IMR-90 (cell line): ENCODE measurements around the gene MSI2.

ENCODE experiments used
- BHLHE40 ChIP-seq: fragments of 150-350 bp; IDR thresholded peaks from 2 replicates; pipeline ENCODE4 v1.6.1; 2016; ENCODE audit warnings: mild to moderate bottlenecking, low read depth, low read length
- CEBPB ChIP-seq: IDR thresholded peaks from 2 replicates; pipeline ENCODE4 v1.6.1; 2012; ENCODE audit warnings: low read depth, low read length, improper control_type of control experiment
- ELK1 ChIP-seq: fragments of 150-350 bp; IDR thresholded peaks from 2 replicates; pipeline ENCODE4 v1.6.1; 2016; ENCODE audit warnings: low read depth, mild to moderate bottlenecking, low read length, moderate library complexity, borderline replicate concordance
- MAFK ChIP-seq: IDR thresholded peaks from 2 replicates; pipeline ENCODE4 v1.6.1; 2012; ENCODE audit warnings: low read depth, low read length, improper control_type of control experiment
- MAZ ChIP-seq: IDR thresholded peaks from 2 replicates; pipeline ENCODE4 v1.6.1; 2012; ENCODE audit warnings: low read depth, mild to moderate bottlenecking, low read length, improper control_type of control experiment, moderate library complexity, borderline replicate concordance
- NFE2L2 ChIP-seq: fragments of 150-350 bp; IDR thresholded peaks from 2 replicates; pipeline ENCODE4 v1.6.1; 2016; ENCODE audit warnings: low read depth, mild to moderate bottlenecking, low read length
- POLR2A ChIP-seq: IDR thresholded peaks from 2 replicates; pipeline ENCODE4 v1.6.1; 2012; ENCODE audit warnings: mild to moderate bottlenecking, low read depth, low read length
- RAD21 ChIP-seq: IDR thresholded peaks from 2 replicates; pipeline ENCODE4 v1.6.1; 2012; ENCODE audit warnings: low read length, improper control_type of control experiment
- RCOR1 ChIP-seq: IDR thresholded peaks from 2 replicates; pipeline ENCODE4 v1.6.1; 2012; ENCODE audit warnings: mild to moderate bottlenecking, low read length, improper control_type of control experiment; ENCODE audit not compliant: insufficient replicate concordance
- RFX5 ChIP-seq: IDR thresholded peaks from 2 replicates; pipeline ENCODE4 v1.8.0; 2012; ENCODE audit warnings: low read depth, mild to moderate bottlenecking, low read length, moderate library complexity
- SMC3 ChIP-seq: fragments of 150-350 bp; IDR thresholded peaks from 2 replicates; pipeline ENCODE4 v1.6.1; 2016; ENCODE audit warnings: low read depth, mild to moderate bottlenecking, antibody characterized with exemption, low read length, moderate library complexity
- USF2 ChIP-seq: fragments of 150-350 bp; IDR thresholded peaks from 2 replicates; pipeline ENCODE4 v1.6.1; 2017; ENCODE audit warnings: mild to moderate bottlenecking, antibody characterized with exemption, low read length, low read depth
- TF ChIP-seq, protein P1 (sequence below): conservative IDR thresholded peaks from 2 replicates; pipeline ENCODE4 v1.5.1; 2012; ENCODE audit warnings: mild to moderate bottlenecking, low read depth, low read length, improper control_type of control experiment

DNA sequence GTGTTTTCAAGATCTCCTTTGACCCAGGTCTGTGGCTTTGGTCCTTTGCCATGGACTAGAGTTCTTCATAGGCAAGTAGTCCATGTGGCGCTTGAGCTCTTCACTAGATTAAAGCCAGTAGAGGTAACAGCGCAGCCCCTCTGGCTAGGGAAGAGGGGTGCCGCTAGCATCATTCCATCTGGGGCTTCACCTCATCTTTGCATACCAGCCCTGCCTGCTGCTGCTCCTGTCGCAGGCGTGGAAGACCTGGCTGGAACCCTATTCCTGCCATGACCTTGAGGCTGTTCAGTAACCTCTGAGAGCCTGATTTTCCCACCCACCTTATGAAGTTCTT, 198.4 kb downstream of the MSI2 start:
- TF ChIP-seq, protein P1, sequence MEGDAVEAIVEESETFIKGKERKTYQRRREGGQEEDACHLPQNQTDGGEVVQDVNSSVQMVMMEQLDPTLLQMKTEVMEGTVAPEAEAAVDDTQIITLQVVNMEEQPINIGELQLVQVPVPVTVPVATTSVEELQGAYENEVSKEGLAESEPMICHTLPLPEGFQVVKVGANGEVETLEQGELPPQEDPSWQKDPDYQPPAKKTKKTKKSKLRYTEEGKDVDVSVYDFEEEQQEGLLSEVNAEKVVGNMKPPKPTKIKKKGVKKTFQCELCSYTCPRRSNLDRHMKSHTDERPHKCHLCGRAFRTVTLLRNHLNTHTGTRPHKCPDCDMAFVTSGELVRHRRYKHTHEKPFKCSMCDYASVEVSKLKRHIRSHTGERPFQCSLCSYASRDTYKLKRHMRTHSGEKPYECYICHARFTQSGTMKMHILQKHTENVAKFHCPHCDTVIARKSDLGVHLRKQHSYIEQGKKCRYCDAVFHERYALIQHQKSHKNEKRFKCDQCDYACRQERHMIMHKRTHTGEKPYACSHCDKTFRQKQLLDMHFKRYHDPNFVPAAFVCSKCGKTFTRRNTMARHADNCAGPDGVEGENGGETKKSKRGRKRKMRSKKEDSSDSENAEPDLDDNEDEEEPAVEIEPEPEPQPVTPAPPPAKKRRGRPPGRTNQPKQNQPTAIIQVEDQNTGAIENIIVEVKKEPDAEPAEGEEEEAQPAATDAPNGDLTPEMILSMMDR = no peak
- TF ChIP-seq SMC3 (no peak), MAFK (no peak), POLR2A (no peak), NFE2L2 (no peak), RFX5 (no peak), ELK1 (no peak), RCOR1 (no peak), RAD21 (no peak), CEBPB (no peak), BHLHE40 (no peak), MAZ (no peak), USF2 (no peak)
